Immature natural killer cell (primary cell): ENCODE measurements around the gene RANBP1. TPM values are rescaled to one million over a fixed set of nuclear protein-coding genes. Genes with fewer than 3 reads are reported as not detected.

Experiments
- DNase-seq, 3 donors: peaks; one replicate each; pipeline ENCODE4 v3.0.0; 2022; ENCODE audit warnings: mixed read lengths in 1 of 3
- H3K27ac Mint-ChIP-seq, 6 donors: one replicate each; pipeline ENCODE4 v1.8.0; 2020; ENCODE audit warnings: mixed read lengths in 6 of 6, mild to moderate bottlenecking in 5 of 6, inconsistent platforms in 4 of 6, moderate library complexity in 3 of 6
- H3K27me3 Mint-ChIP-seq, 3 donors: one replicate each; pipeline ENCODE4 v1.8.0; 2020 to 2021; ENCODE audit warnings: low read depth in 3 of 3, mild to moderate bottlenecking in 3 of 3, mixed read lengths in 3 of 3, moderate library complexity in 3 of 3, inconsistent platforms in 1 of 3
- H3K36me3 Mint-ChIP-seq, 3 donors: one replicate each; pipeline ENCODE4 v1.8.0; 2020; ENCODE audit warnings: mixed read lengths in 3 of 3, inconsistent platforms in 2 of 3, mild to moderate bottlenecking in 2 of 3
- H3K4me1 Mint-ChIP-seq, 2 donors: one replicate each; pipeline ENCODE4 v1.8.0; 2020; ENCODE audit warnings: inconsistent platforms in 2 of 2, mild to moderate bottlenecking in 2 of 2, mixed read lengths in 2 of 2, moderate library complexity in 1 of 2
- H3K4me3 Mint-ChIP-seq, 5 donors: one replicate each; pipeline ENCODE4 v1.8.0; 2020; ENCODE audit warnings: mild to moderate bottlenecking in 5 of 5, mixed read lengths in 5 of 5, inconsistent platforms in 3 of 5, moderate library complexity in 3 of 5
- H3K9me3 Mint-ChIP-seq, 6 donors: one replicate each; pipeline ENCODE4 v1.8.0; 2020; ENCODE audit warnings: mild to moderate bottlenecking in 6 of 6, mixed read lengths in 6 of 6, inconsistent platforms in 4 of 6, moderate library complexity in 3 of 6
- polyA plus RNA-seq, 3 donors: library from polyadenylated mRNA; unstranded; fragments of 300-500 nt; fragmentation: Illumina TruSeq; gene quantifications; one replicate each; pipeline ENCODE4 v1.2.3, GENCODE V29; 2021

Gene RANBP1
- polyA plus RNA-seq, 3 donors from 2014 or later, result 90.4 to 111 (median 92.4) TPM

DNA sequence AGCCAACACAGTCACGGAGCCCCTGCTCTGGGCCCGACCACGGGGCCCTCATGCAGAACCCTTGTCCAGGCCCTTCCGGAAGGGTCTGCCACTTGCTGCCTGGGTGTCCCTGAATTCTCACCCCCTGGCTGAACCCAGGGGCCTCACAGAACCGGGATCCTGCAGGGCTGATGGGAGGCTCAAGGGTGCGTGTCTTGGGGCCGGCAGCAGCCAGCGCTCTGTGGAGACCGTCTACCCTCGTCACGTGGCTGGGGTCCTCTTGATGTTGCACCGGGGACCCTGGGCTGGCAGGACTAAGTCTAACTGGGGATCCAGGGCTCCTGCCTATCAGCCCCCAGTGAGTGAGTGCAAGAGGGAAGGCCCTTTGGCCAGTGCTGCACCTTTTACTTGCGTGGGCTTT lies 54.3 kb downstream of the RANBP1 start:
- Mint-ChIP-seq H3K9me3 (no peaks in the 10 kb centered on the region), H3K27ac (no peak overlapping the region), H3K4me1 (no peaks in the 10 kb centered on the region), H3K27me3 (peaks cover 0 to 7% (median 4%) of the 10 kb centered on the region in 3 donors), H3K4me3 (no peak overlapping the region), H3K36me3 (no peaks in the 10 kb centered on the region)
- DNase-seq, result no peak

DNA sequence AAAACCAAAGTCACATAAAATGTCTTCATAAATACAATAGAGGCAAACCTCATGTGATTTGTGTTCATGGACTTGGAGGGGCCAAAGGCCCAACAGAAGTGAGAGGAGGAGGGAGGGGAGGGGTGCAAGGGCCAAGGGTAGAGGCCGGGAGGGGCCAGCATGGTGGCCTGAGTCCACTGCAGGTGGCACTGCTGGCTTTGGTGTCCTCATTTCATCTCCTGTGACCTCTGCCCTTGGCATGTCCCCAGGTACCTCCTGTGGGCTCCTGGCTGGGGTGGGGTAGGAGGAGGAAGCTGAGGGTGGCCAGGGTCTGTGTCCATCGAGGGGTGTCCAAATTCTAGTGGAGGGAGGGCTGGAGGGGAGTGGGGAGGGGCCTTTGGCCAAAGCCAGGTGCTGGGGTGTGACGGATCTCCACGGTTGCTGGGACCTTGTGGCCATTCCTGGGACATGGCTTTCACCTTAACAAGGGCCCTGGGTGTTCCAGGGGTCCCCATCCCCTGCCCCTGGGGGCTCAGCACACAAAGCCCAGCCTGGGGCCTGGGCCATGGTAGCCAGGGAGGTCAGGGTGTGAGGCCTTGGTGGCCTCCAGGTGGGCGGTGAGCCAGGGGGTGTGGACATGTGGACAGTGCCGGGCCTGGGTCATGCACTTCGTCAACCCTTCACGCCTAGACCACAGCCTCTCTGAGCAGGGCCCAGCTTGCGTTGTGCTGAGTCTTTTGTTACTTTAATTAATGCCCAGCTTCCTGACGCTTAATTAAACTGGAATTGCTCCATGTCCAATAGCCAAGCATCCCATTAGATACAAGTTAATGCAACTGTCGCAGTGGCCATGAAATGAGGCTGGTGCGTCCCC lies 55.6 kb downstream of the RANBP1 start:
- no peaks in the 10 kb centered on the region for H3K9me3 Mint-ChIP-seq
- no peaks in the 10 kb centered on the region for H3K36me3 Mint-ChIP-seq
- no peaks in the 10 kb centered on the region for H3K4me1 Mint-ChIP-seq
- no peak overlapping the region for H3K4me3 Mint-ChIP-seq
- DNase-seq, result no peak
- H3K27me3 Mint-ChIP-seq, result peaks cover 0 to 9% (median 2%) of the 10 kb centered on the region in 3 donors
- H3K27ac Mint-ChIP-seq, result no peak overlapping the region

DNA sequence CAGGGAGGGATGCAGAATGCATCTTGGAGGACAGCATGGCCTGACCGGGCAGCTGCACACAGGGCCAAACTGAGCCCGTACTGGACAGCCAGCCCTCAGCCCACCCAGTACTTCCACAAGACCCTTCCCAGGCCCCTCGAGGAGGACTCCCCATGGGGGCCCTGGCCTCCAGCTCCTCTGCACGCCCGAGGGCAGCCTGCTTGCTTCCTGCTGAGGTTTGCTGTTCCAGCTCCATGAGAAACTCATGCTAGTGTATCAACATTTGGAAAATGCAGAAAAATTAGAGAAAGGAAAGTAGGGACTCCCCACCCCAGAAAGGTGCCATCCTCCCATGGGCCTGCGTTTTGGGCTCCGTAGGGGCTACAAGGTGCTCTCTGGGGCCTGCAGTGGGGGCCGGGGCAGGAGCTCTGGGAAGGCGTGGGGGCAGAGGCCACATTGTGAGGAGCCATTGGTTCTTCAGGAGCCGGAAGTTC lies 56.3 kb downstream of the RANBP1 start:
- Mint-ChIP-seq H3K9me3 (no peaks in the 10 kb centered on the region), H3K4me1 (no peaks in the 10 kb centered on the region), H3K4me3 (no peak overlapping the region), H3K27ac (no peak overlapping the region), H3K36me3 (no peaks in the 10 kb centered on the region), H3K27me3 (peaks cover 0 to 9% (median 2%) of the 10 kb centered on the region in 3 donors)
- DNase-seq, result no peak

DNA sequence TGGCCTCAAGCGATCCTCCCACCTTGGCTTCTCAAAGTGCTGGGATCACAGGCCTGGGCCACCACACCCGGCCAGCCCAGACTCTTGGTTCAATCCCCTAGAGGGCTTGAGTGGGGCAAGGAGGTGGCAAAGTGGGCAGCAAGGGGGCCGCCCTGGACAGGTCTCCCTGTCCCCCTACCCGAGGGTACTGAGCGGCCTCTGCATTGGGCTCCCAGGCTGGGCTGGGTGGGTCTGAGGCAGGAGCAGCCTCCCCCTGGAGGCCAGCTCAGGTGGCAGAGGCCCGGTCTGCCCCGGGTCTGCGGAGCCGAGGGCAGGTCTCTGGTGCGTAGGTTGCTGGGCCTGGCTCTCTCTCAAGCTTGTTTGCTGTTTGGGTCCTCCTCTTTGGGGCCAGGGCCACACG lies 57.3 kb downstream of the RANBP1 start:
- H3K4me1 Mint-ChIP-seq, result no peaks in the 10 kb centered on the region
- H3K4me3 Mint-ChIP-seq, result no peak overlapping the region
- no peaks in the 10 kb centered on the region for H3K9me3 Mint-ChIP-seq
- DNase-seq, result no peak
- H3K27me3 Mint-ChIP-seq, result peaks cover 0 to 9% (median 0%) of the 10 kb centered on the region in 3 donors
- H3K36me3 Mint-ChIP-seq, result no peaks in the 10 kb centered on the region
- no peak overlapping the region for H3K27ac Mint-ChIP-seq

DNA sequence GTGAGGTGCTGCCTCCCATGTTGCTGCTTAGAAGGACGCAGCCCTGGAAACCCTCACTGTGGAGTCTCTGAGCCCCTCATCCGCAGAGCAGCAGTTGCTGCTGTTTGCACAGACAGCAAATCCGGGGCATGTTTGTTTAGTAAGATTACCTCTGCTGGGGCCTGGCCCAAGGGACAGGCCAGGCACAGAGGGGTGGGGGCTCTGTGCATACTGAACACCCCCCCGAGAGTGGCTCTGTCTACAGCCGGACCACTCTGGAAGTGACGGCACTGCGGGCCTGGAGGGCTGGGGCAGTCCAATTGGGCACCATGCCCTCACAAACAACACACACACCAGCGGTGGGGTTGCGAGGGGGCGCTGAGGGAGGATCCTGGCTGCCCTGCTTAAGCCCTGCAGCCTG lies 57.9 kb downstream of the RANBP1 start:
- H3K27me3 Mint-ChIP-seq, result peaks cover 0 to 9% (median 0%) of the 10 kb centered on the region in 3 donors
- no peak overlapping the region for H3K27ac Mint-ChIP-seq
- H3K36me3 Mint-ChIP-seq, result no peaks in the 10 kb centered on the region
- DNase-seq, result no peak
- no peak overlapping the region for H3K4me3 Mint-ChIP-seq
- no peaks in the 10 kb centered on the region for H3K4me1 Mint-ChIP-seq
- H3K9me3 Mint-ChIP-seq, result no peaks in the 10 kb centered on the region

DNA sequence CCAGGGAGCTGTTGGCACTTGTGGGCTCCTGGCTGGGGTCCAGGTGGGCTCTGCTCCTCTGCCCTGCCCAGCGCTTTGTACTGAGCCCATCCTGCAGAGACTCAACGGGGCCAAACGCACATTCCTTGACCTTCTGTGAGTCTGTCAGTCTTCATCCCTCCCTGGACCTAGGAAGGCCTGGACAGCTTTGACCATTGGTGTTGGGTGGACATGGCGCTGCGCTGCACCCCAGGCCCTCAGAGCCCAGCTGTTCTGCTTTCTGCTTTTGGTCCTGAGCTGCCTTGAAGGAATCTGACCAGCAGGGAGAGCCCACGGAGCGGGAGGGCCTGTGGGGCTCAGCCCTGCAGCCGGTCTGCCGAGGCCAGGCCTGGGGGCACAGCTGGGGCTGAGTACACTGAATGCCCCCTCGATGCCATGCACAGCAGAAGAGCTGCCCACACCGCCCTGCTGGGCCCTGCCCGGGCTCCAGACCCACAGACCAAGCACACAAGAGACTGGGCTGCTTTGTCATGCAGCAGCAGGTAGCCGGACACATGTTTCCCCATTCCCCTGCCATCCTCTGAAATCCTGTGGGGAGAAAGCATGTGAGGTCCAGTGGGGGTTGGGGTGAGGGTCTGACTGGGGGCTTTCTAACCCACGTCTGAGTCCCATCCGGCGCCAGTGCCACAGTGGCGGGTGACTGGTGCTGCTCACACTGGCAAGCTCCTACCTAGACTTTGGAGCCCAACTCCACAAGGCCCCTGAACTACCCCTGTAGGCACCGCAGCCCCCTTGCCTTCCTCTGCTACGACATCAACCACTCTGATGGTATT lies 59.1 kb downstream of the RANBP1 start:
- no peak overlapping the region for H3K27ac Mint-ChIP-seq
- DNase-seq, result no peak
- H3K4me3 Mint-ChIP-seq, result no peak overlapping the region
- H3K4me1 Mint-ChIP-seq, result no peaks in the 10 kb centered on the region
- H3K36me3 Mint-ChIP-seq, result no peaks in the 10 kb centered on the region
- peaks cover 0 to 9% (median 0%) of the 10 kb centered on the region in 3 donors for H3K27me3 Mint-ChIP-seq
- H3K9me3 Mint-ChIP-seq, result no peaks in the 10 kb centered on the region

DNA sequence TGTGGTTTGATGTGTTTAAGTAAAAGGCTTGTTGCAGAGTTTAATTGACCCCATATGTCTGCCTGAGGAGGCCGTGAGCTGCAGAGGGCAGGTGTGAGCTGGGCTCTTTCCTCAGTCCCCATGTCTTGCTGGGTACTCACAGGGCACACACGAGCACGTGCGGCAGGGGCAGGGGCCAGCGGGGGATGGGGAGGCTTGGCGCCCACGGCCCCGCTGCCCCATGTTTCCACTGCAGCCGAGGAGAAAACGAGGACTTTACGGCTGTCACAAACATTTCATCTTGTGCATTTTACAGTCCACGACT lies 59.6 kb downstream of the RANBP1 start:
- Mint-ChIP-seq H3K4me1 (no peaks in the 10 kb centered on the region), H3K27ac (no peak overlapping the region), H3K27me3 (peaks cover 0 to 9% (median 0%) of the 10 kb centered on the region in 3 donors), H3K4me3 (no peak overlapping the region), H3K9me3 (no peaks in the 10 kb centered on the region), H3K36me3 (no peaks in the 10 kb centered on the region)
- DNase-seq, result no peak

DNA sequence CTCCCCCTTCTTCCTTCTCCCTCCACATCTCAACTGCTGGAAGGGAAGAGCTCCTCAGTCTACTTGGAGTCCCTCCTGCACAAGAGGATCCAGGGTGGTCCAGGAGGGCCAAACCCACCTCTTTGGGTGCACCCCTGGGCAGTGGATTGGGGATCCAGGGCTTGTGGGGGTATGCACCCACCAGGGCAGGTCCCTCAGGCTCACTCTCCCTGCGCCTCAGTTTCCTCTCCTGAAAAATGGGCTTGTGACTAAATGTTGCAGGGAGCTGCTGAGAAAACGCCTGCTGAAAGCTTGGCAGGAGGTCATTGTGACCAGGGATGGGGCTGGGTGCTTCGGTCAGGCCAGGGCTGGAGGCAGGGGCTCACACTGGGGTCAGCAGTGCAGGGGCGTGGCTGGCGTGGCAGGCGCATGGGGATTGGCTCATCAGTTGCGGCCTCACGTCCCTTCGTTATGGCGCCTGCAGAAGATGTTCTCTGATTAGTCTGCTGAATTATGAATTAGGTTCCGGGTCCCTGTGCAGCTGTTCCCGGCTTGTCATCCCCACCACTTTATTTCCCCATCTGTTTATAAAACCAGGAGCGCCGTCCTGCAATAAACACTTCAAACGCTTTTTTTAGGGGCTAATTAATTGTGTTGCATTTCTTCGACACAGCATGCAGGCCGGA lies 60.6 kb downstream of the RANBP1 start:
- H3K4me1 Mint-ChIP-seq, result no peaks in the 10 kb centered on the region
- no peaks in the 10 kb centered on the region for H3K36me3 Mint-ChIP-seq
- peaks cover 0 to 9% (median 0%) of the 10 kb centered on the region in 3 donors for H3K27me3 Mint-ChIP-seq
- no peaks in the 10 kb centered on the region for H3K9me3 Mint-ChIP-seq
- no peak for DNase-seq
- no peak overlapping the region for H3K4me3 Mint-ChIP-seq
- no peak overlapping the region for H3K27ac Mint-ChIP-seq

Other genes with a start within 250 kb of the RANBP1 start
- 100 to 1,000 TPM; 130 to 167 (median 155) TPM for gene COMT, start 174.3 kb upstream of the RANBP1 start, polyA plus RNA-seq
- gene TXNRD2, start 174.3 kb upstream of the RANBP1 start, polyA plus RNA-seq, result 10 to 100 TPM; 11.0 to 17.1 (median 15.5) TPM
- gene ARVCF, start 99.3 kb upstream of the RANBP1 start, polyA plus RNA-seq, result 10 to 100 TPM in 1 of 3 donors, 1 to 10 TPM in 2; 5.3 to 15.9 (median 5.3) TPM
- 10 to 100 TPM; 43.3 to 68.6 (median 56.6) TPM for gene TANGO2, start 95.0 kb upstream of the RANBP1 start, polyA plus RNA-seq
- 1 to 10 TPM in 2 of 3 donors, under 1 TPM in 1; 0.83 to 5.4 (median 1.4) TPM for gene DGCR8, start 35.9 kb upstream of the RANBP1 start, polyA plus RNA-seq
- gene TRMT2A, start 1.1 kb downstream of the RANBP1 start, polyA plus RNA-seq, result 10 to 100 TPM; 22.7 to 33.7 (median 27.6) TPM
- 1 to 10 TPM in 1 of 3 donors, under 1 TPM in 2; 0.54 to 3.7 (median 0.79) TPM for gene ZDHHC8, start 15.7 kb downstream of the RANBP1 start, polyA plus RNA-seq
- under 1 TPM in 1 of 3 donors, not detected in 2; 0.66 TPM for gene CCDC188, start 35.0 kb downstream of the RANBP1 start, polyA plus RNA-seq
- 1 to 10 TPM; 1.1 to 3.9 (median 2.2) TPM for gene RTN4R, start 152.2 kb downstream of the RANBP1 start, polyA plus RNA-seq
- 100 to 1,000 TPM; 143 to 160 (median 147) TPM for gene DGCR6L, start 204.0 kb downstream of the RANBP1 start, polyA plus RNA-seq